Measurements from ENCODE around the gene HDGFL1.

- TF ChIP-seq CTCF (IDR thresholded peaks at IDR 0.05; ENCODE audit: low read length) (no peak), EZH2 (optimal IDR thresholded peaks at IDR 0.05; ENCODE audit: low read depth, low read length) (no peak)
Measured at GRCh38 chr6:22614547-22614946, 45.2 kb downstream of the HDGFL1 start.

All from MM.1S (cell line).